WTC11 (cell line): Measurements from ENCODE around the gene CACUL1. TPM values are rescaled to one million over a fixed set of nuclear protein-coding genes. Genes with fewer than 3 reads are reported as not detected.

ENCODE experiments used
- ATAC-seq: fragments of 200-7000 bp; cut with Tn5 transposase; 2 replicates; pipeline ENCODE4 v1.10.0; 2021; ENCODE audit warnings: mild to moderate bottlenecking, moderate library complexity
- CTCF ChIA-PET: fragments of 300-600 bp; sonication (Branson Sonifier 250); formaldehyde crosslinking; loops from one replicate; lab custom pipeline; 2021; ENCODE audit warnings: antibody characterized with exemption; lab: Charles Lee
- POLR2A ChIA-PET: fragments of 350-600 bp; sonication (Branson Sonifier 250); formaldehyde crosslinking; loops from one replicate; lab custom pipeline; 2021; ENCODE audit warnings: antibody characterized with exemption; lab: Charles Lee
- DNase-seq: peaks from one replicate; pipeline ENCODE4 v3.0.0; 2021; ENCODE audit warnings: low spot score
- H3K27ac Mint-ChIP-seq: 2 replicates; pipeline ENCODE4 v1.8.0; 2021; ENCODE audit warnings: mixed read lengths
- H3K27me3 Mint-ChIP-seq: 2 replicates; pipeline ENCODE4 v1.8.0; 2021; ENCODE audit warnings: low read depth, mild to moderate bottlenecking, moderate library complexity, mixed read lengths
- H3K36me3 Mint-ChIP-seq: 2 replicates; pipeline ENCODE4 v1.8.0; 2021; ENCODE audit warnings: mixed read lengths
- H3K4me1 Mint-ChIP-seq: 2 replicates; pipeline ENCODE4 v1.8.0; 2022; ENCODE audit warnings: mixed read lengths
- H3K4me3 Mint-ChIP-seq: 2 replicates; pipeline ENCODE4 v1.8.0; 2021; ENCODE audit warnings: mild to moderate bottlenecking, moderate library complexity, mixed read lengths
- H3K9me3 Mint-ChIP-seq: 2 replicates; pipeline ENCODE4 v1.8.0; 2021; ENCODE audit warnings: mixed read lengths
- CBFB ChIP-seq: sonication (generic); formaldehyde crosslinking; IDR thresholded peaks from 2 replicates; pipeline ENCODE4 v1.8.1; 2022; ENCODE audit warnings: mild to moderate bottlenecking, low read depth, missing genetic modification reagents
- ELF4 ChIP-seq: sonication (generic); formaldehyde crosslinking; IDR thresholded peaks from 2 replicates; pipeline ENCODE4 v1.8.1; 2022; ENCODE audit warnings: low read depth, mild to moderate bottlenecking, moderate library complexity, missing genetic modification reagents
- ETV6 ChIP-seq: sonication (generic); formaldehyde crosslinking; IDR thresholded peaks from 2 replicates; pipeline ENCODE4 v1.8.1; 2022; ENCODE audit warnings: mild to moderate bottlenecking, missing genetic modification reagents
- FOXK1 ChIP-seq: sonication (generic); formaldehyde crosslinking; IDR thresholded peaks from 2 replicates; pipeline ENCODE4 v1.8.0; 2022; ENCODE audit warnings: mild to moderate bottlenecking, moderate library complexity, missing genetic modification reagents
- MXD4 ChIP-seq: fragments of 250-450 bp; sonication (Bioruptor Pico); IDR thresholded peaks from 2 replicates; pipeline ENCODE4 v1.8.0; 2021; ENCODE audit warnings: mild to moderate bottlenecking, moderate library complexity, borderline replicate concordance
- PREB ChIP-seq: sonication (generic); formaldehyde crosslinking; IDR thresholded peaks from 2 replicates; pipeline ENCODE4 v1.8.1; 2022; ENCODE audit warnings: mild to moderate bottlenecking, missing genetic modification reagents, moderate library complexity, borderline replicate concordance
- RELA ChIP-seq: sonication (generic); formaldehyde crosslinking; IDR thresholded peaks from 2 replicates; pipeline ENCODE4 v1.8.1; 2022; ENCODE audit warnings: missing genetic modification reagents, mild to moderate bottlenecking, borderline replicate concordance
- SMAD3 ChIP-seq: sonication (generic); formaldehyde crosslinking; IDR thresholded peaks from 2 replicates; pipeline ENCODE4 v1.8.0; 2022; ENCODE audit warnings: missing genetic modification reagents, mild to moderate bottlenecking, borderline replicate concordance
- TCF7 ChIP-seq: sonication (generic); formaldehyde crosslinking; IDR thresholded peaks from 2 replicates; pipeline ENCODE4 v1.8.0; 2022; ENCODE audit warnings: mild to moderate bottlenecking, low read depth, missing genetic modification reagents, moderate library complexity
- TEAD4 ChIP-seq: sonication (generic); formaldehyde crosslinking; IDR thresholded peaks from 2 replicates; pipeline ENCODE4 v1.8.0; 2022; ENCODE audit warnings: mild to moderate bottlenecking, missing genetic modification reagents
- ZMAT4 ChIP-seq: fragments of 250-450 bp; sonication (Bioruptor Pico); IDR thresholded peaks from 2 replicates; pipeline ENCODE4 v1.9.0; 2021; ENCODE audit warnings: mild to moderate bottlenecking
- ZNF121 ChIP-seq: sonication (generic); formaldehyde crosslinking; IDR thresholded peaks from 2 replicates; pipeline ENCODE4 v1.8.0; 2023; ENCODE audit warnings: missing genetic modification reagents
- ZNF219 ChIP-seq: sonication (generic); formaldehyde crosslinking; IDR thresholded peaks from 2 replicates; pipeline ENCODE4 v1.8.0; 2023; ENCODE audit warnings: missing genetic modification reagents, mild to moderate bottlenecking, borderline replicate concordance
- ZNF671 ChIP-seq: fragments of 250-450 bp; sonication (Bioruptor Pico); IDR thresholded peaks from 2 replicates; pipeline ENCODE4 v1.8.0; 2021; ENCODE audit warnings: mild to moderate bottlenecking
- total RNA-seq: library from RNA; stranded (reverse); gene quantifications from 3 replicates; pipeline ENCODE4 v1.2.3, GENCODE V29; 2021
- TF ChIP-seq, protein P1 (sequence below): fragments of 200-600 bp; IDR thresholded peaks from 2 replicates; pipeline ENCODE4 v1.8.0; 2022; ENCODE audit warnings: antibody characterized with exemption
- TF ChIP-seq, protein P2 (sequence below): sonication (generic); formaldehyde crosslinking; IDR thresholded peaks from 2 replicates; pipeline ENCODE4 v1.8.1; 2023; ENCODE audit warnings: mild to moderate bottlenecking, missing genetic modification reagents
- TF ChIP-seq, protein P3 (sequence below): sonication (generic); formaldehyde crosslinking; conservative IDR thresholded peaks from 2 replicates; pipeline ENCODE4 v1.8.1; 2022; ENCODE audit warnings: mild to moderate bottlenecking, missing genetic modification reagents
- TF ChIP-seq, protein P4 (sequence below): sonication (generic); formaldehyde crosslinking; IDR thresholded peaks from 2 replicates; pipeline ENCODE4 v1.8.0; 2022; ENCODE audit warnings: mild to moderate bottlenecking, missing genetic modification reagents
- TF ChIP-seq, protein P5 (sequence below): sonication (generic); formaldehyde crosslinking; IDR thresholded peaks from 2 replicates; pipeline ENCODE4 v1.8.0; 2022; ENCODE audit warnings: missing genetic modification reagents
- TF ChIP-seq, protein P6 (sequence below): sonication (generic); formaldehyde crosslinking; IDR thresholded peaks from 2 replicates; pipeline ENCODE4 v1.8.1; 2022; ENCODE audit warnings: low read depth, mild to moderate bottlenecking, moderate library complexity, missing genetic modification reagents, borderline replicate concordance
- TF ChIP-seq, protein P7 (sequence below): fragments of 250-450 bp; sonication (Bioruptor Pico); IDR thresholded peaks from 2 replicates; pipeline ENCODE4 v1.8.0; 2021; ENCODE audit warnings: mild to moderate bottlenecking

Gene CACUL1
- total RNA-seq, 1 experiment from 2014 or later = 41.5 TPM

DNA sequence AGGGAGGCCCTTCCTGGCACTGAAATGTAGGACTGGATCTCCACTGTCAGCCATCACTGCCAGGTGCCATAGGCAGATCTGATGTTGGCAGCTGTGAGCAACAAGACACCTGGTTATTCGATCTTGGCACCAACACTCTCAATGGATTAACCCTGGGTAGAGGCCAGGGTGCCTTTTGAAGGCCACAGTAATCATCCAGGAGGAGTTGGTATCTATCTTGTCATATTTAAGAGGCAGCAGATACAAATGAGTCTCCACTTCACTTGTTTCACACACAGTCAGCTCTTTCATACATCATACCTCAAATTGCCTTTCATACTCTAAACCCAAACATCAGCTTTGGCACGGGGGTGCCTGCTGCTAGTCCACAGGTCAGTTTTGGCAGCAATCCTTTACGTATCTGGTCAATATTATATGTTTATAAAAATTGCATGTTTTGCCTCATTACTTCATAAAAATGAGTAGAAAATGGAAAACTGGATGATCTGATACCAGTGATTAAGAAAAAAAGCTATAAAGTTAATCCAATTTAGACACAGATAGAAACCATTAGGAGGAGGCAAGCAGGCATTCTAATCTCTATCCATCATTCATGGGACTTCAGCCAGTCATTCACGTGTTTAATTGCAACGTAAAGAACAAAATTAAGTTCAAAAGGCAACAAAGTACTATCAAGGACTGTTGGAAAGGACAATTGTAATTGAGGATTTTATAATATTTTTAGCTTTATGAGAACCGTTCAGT is 12.7 kb upstream of the CACUL1 start:
- peaks cover 6% of the 10 kb centered on the region; the same call in 1 of the 2 replicates for H3K4me1 Mint-ChIP-seq
- H3K27ac Mint-ChIP-seq = no peak overlapping the region
- ATAC-seq = no peak
- no peak for DNase-seq
- TF ChIP-seq TCF7 (CRISPR knock-in tag) (no peak), TEAD4 (CRISPR knock-in tag) (no peak), ELF4 (CRISPR knock-in tag) (no peak), SMAD3 (CRISPR knock-in tag) (no peak), ZNF121 (CRISPR knock-in tag) (no peak), RELA (CRISPR knock-in tag) (no peak), ZNF671 (CRISPR knock-in tag) (no peak), PREB (CRISPR knock-in tag) (no peak), ETV6 (no peak)
- TF ChIP-seq, protein P1, sequence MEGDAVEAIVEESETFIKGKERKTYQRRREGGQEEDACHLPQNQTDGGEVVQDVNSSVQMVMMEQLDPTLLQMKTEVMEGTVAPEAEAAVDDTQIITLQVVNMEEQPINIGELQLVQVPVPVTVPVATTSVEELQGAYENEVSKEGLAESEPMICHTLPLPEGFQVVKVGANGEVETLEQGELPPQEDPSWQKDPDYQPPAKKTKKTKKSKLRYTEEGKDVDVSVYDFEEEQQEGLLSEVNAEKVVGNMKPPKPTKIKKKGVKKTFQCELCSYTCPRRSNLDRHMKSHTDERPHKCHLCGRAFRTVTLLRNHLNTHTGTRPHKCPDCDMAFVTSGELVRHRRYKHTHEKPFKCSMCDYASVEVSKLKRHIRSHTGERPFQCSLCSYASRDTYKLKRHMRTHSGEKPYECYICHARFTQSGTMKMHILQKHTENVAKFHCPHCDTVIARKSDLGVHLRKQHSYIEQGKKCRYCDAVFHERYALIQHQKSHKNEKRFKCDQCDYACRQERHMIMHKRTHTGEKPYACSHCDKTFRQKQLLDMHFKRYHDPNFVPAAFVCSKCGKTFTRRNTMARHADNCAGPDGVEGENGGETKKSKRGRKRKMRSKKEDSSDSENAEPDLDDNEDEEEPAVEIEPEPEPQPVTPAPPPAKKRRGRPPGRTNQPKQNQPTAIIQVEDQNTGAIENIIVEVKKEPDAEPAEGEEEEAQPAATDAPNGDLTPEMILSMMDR = no peak
- TF ChIP-seq, protein P2, sequence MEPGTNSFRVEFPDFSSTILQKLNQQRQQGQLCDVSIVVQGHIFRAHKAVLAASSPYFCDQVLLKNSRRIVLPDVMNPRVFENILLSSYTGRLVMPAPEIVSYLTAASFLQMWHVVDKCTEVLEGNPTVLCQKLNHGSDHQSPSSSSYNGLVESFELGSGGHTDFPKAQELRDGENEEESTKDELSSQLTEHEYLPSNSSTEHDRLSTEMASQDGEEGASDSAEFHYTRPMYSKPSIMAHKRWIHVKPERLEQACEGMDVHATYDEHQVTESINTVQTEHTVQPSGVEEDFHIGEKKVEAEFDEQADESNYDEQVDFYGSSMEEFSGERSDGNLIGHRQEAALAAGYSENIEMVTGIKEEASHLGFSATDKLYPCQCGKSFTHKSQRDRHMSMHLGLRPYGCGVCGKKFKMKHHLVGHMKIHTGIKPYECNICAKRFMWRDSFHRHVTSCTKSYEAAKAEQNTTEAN = no peak
- TF ChIP-seq, protein P3, sequence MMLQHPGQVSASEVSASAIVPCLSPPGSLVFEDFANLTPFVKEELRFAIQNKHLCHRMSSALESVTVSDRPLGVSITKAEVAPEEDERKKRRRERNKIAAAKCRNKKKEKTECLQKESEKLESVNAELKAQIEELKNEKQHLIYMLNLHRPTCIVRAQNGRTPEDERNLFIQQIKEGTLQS = no peak
- peaks cover 4% of the 10 kb centered on the region; the same call in 1 of the 2 replicates for H3K27me3 Mint-ChIP-seq
- no peak overlapping the region for H3K4me3 Mint-ChIP-seq
- H3K9me3 Mint-ChIP-seq = peaks cover 24% of the 10 kb centered on the region
- ChIA-PET CTCF (no interaction called here), POLR2A (no interaction called here)
- H3K36me3 Mint-ChIP-seq = no peaks in the 10 kb centered on the region

DNA sequence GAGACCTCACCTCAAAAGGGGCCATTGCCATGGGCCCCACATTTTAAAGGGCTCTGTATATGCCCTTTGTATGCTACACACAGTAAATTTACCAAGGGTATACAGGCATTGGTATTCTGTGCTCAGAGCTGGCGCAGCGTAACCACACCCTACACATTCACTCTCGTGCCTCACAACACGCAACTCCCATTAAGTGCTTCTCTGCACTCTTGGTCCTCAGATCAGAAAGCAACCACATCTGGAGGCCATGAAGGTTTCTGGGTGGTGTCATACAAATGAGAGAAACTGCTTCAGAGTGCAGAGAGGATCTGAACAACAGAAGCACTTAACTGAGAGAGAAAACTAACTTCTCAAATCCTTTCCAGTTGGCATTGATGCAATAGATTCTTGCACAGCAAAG is 9.4 kb upstream of the CACUL1 start:
- Mint-ChIP-seq H3K36me3 (no peaks in the 10 kb centered on the region), H3K4me1 (no peaks in the 10 kb centered on the region), H3K27ac (no peak overlapping the region), H3K4me3 (no peak overlapping the region), H3K9me3 (peaks cover 8% of the 10 kb centered on the region), H3K27me3 (no peaks in the 10 kb centered on the region; the same call in 1 of the 2 replicates)
- ChIA-PET POLR2A (no interaction called here), CTCF (no interaction called here)
- ATAC-seq = no peak
- DNase-seq = no peak
- TF ChIP-seq, protein P4, sequence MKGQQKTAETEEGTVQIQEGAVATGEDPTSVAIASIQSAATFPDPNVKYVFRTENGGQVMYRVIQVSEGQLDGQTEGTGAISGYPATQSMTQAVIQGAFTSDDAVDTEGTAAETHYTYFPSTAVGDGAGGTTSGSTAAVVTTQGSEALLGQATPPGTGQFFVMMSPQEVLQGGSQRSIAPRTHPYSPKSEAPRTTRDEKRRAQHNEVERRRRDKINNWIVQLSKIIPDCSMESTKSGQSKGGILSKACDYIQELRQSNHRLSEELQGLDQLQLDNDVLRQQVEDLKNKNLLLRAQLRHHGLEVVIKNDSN (CRISPR knock-in tag) = no peak
- no peak for TF ChIP-seq ZNF671 (CRISPR knock-in tag)
- no peak for TF ChIP-seq FOXK1 (CRISPR knock-in tag)
- TF ChIP-seq, protein P5, sequence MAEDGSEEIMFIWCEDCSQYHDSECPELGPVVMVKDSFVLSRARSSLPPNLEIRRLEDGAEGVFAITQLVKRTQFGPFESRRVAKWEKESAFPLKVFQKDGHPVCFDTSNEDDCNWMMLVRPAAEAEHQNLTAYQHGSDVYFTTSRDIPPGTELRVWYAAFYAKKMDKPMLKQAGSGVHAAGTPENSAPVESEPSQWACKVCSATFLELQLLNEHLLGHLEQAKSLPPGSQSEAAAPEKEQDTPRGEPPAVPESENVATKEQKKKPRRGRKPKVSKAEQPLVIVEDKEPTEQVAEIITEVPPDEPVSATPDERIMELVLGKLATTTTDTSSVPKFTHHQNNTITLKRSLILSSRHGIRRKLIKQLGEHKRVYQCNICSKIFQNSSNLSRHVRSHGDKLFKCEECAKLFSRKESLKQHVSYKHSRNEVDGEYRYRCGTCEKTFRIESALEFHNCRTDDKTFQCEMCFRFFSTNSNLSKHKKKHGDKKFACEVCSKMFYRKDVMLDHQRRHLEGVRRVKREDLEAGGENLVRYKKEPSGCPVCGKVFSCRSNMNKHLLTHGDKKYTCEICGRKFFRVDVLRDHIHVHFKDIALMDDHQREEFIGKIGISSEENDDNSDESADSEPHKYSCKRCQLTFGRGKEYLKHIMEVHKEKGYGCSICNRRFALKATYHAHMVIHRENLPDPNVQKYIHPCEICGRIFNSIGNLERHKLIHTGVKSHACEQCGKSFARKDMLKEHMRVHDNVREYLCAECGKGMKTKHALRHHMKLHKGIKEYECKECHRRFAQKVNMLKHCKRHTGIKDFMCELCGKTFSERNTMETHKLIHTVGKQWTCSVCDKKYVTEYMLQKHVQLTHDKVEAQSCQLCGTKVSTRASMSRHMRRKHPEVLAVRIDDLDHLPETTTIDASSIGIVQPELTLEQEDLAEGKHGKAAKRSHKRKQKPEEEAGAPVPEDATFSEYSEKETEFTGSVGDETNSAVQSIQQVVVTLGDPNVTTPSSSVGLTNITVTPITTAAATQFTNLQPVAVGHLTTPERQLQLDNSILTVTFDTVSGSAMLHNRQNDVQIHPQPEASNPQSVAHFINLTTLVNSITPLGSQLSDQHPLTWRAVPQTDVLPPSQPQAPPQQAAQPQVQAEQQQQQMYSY (CRISPR knock-in tag) = no peak
- no peak for TF ChIP-seq MXD4 (CRISPR knock-in tag)
- TF ChIP-seq CBFB (CRISPR knock-in tag) = no peak
- no peak for TF ChIP-seq ZNF219 (CRISPR knock-in tag)
- no peak for TF ChIP-seq ZMAT4
- TF ChIP-seq, protein P6, sequence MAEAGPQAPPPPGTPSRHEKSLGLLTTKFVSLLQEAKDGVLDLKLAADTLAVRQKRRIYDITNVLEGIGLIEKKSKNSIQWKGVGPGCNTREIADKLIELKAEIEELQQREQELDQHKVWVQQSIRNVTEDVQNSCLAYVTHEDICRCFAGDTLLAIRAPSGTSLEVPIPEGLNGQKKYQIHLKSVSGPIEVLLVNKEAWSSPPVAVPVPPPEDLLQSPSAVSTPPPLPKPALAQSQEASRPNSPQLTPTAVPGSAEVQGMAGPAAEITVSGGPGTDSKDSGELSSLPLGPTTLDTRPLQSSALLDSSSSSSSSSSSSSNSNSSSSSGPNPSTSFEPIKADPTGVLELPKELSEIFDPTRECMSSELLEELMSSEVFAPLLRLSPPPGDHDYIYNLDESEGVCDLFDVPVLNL (CRISPR knock-in tag) = no peak
- TF ChIP-seq, protein P7, sequence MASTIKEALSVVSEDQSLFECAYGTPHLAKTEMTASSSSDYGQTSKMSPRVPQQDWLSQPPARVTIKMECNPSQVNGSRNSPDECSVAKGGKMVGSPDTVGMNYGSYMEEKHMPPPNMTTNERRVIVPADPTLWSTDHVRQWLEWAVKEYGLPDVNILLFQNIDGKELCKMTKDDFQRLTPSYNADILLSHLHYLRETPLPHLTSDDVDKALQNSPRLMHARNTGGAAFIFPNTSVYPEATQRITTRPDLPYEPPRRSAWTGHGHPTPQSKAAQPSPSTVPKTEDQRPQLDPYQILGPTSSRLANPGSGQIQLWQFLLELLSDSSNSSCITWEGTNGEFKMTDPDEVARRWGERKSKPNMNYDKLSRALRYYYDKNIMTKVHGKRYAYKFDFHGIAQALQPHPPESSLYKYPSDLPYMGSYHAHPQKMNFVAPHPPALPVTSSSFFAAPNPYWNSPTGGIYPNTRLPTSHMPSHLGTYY = no peak
